Measurements from ENCODE around the gene ZNF436. TPM values are rescaled to one million over a fixed set of nuclear protein-coding genes. Genes with fewer than 3 reads are reported as not detected.

Gene ZNF436
- total RNA-seq, 1 donor from 2014 or later: 40.2 TPM

GRCh38 chr1:23367451-23367790, 2.2 kb downstream of the ZNF436 start:
- DNase-seq (ENCODE audit: low spot score): no peak

- no peak for DNase-seq (ENCODE audit: low spot score)
Observed at GRCh38 chr1:23366598-23366997, 3.0 kb downstream of the ZNF436 start.

GRCh38 chr1:23366146-23366545, 3.5 kb downstream of the ZNF436 start:
- no peak for DNase-seq (ENCODE audit: low spot score)

- DNase-seq (ENCODE audit: low spot score): no peak
Observed at GRCh38 chr1:23362218-23362713, 7.4 kb downstream of the ZNF436 start.

- no peak for DNase-seq (ENCODE audit: low spot score)
Observed at GRCh38 chr1:23358310-23358875, 11.2 kb downstream of the ZNF436 start.

GRCh38 chr1:23357138-23357908, 12.3 kb downstream of the ZNF436 start:
- no peak for DNase-seq (ENCODE audit: low spot score)

GRCh38 chr1:23356471-23357137, 13.0 kb downstream of the ZNF436 start:
- no peak for DNase-seq (ENCODE audit: low spot score)

- no peak for DNase-seq (ENCODE audit: low spot score)
Observed at GRCh38 chr1:23354245-23354644, 15.4 kb downstream of the ZNF436 start.

- DNase-seq (ENCODE audit: low spot score): no peak
Observed at GRCh38 chr1:23352096-23352695, 17.4 kb downstream of the ZNF436 start.

GRCh38 chr1:23345920-23346319, 23.7 kb downstream of the ZNF436 start:
- no peak for DNase-seq (ENCODE audit: low spot score)

GRCh38 chr1:23344987-23345472, 24.6 kb downstream of the ZNF436 start:
- DNase-seq (ENCODE audit: low spot score): no peak

- peak; percentile 100 for DNase-seq (ENCODE audit: low spot score)
Observed at GRCh38 chr1:23344111-23344986, 25.3 kb downstream of the ZNF436 start, which contains the start of gene HNRNPR. TSS of gene HNRNPR (minus strand) at chr1:23344284. CDS start at chr1:23341008, 3,276 bp downstream.

GRCh38 chr1:23343221-23344110, 26.2 kb downstream of the ZNF436 start:
- DNase-seq (ENCODE audit: low spot score): peak; percentile 58

GRCh38 chr1:23341931-23342692, 27.5 kb downstream of the ZNF436 start:
- DNase-seq (ENCODE audit: low spot score): no peak

GRCh38 chr1:23339632-23340031, 30.0 kb downstream of the ZNF436 start:
- no peak for DNase-seq (ENCODE audit: low spot score)

GRCh38 chr1:23337869-23338268, 31.8 kb downstream of the ZNF436 start:
- no peak for DNase-seq (ENCODE audit: low spot score)

- DNase-seq (ENCODE audit: low spot score): no peak
Observed at GRCh38 chr1:23331713-23332112, 37.9 kb downstream of the ZNF436 start.

GRCh38 chr1:23330846-23331245, 38.8 kb downstream of the ZNF436 start:
- DNase-seq (ENCODE audit: low spot score): no peak

GRCh38 chr1:23325393-23325792, 44.2 kb downstream of the ZNF436 start:
- DNase-seq (ENCODE audit: low spot score): no peak

All from ureter (tissue), 1 donor.